Measurements from ENCODE around the gene ZNF577. TPM values are rescaled to one million over a fixed set of nuclear protein-coding genes. Genes with fewer than 3 reads are reported as not detected.

The ZNF577 gene
- total RNA-seq, 2 donors from 2014 or later, result 8.7 to 10.0 TPM

GRCh38 chr19:51889934-51890333 is 2.2 kb upstream of the ZNF577 start:
- ATAC-seq (no peak), DNase-seq (no peak)
- intact Hi-C loops (cut with DNase I, micrococcal nuclease), result no loop called here

DNA sequence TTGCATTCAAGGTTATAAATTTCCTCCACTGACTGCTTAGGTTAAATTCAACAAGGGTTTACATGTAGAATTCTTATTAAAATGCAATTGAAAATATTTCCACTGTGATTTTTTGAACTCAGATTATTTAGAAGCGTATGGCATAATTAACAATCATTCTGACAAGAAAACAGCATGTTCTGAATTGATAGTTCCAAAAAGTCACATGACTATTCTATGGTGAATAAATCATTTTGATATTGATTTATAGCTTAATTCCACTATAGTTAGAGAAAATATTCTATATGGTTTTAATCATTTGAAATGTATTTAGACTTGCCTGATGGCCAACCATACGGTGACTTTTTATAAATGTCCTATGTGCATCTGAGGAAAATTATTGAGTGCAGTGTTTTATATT is 3.0 kb downstream of the ZNF577 start:
- intact Hi-C loops (cut with DNase I, micrococcal nuclease), result no loop called here
- ATAC-seq (no peak), DNase-seq (no peak)

- intact Hi-C loops (cut with DNase I, micrococcal nuclease), result no loop called here
- ATAC-seq, result no peak
- DNase-seq, result no peak
These were observed 5.2 kb downstream of the ZNF577 start for GRCh38 chr19:51882518-51882917.

GRCh38 chr19:51873097-51873496 is 14.7 kb downstream of the ZNF577 start:
- no peak for DNase-seq
- intact Hi-C loops (cut with DNase I, micrococcal nuclease), result no loop called here
- no peak for ATAC-seq

- DNase-seq, result no peak
- intact Hi-C loops (cut with DNase I, micrococcal nuclease), result no loop called here
- no peak for ATAC-seq
These were observed 25.7 kb downstream of the ZNF577 start for GRCh38 chr19:51861870-51862622.

DNA sequence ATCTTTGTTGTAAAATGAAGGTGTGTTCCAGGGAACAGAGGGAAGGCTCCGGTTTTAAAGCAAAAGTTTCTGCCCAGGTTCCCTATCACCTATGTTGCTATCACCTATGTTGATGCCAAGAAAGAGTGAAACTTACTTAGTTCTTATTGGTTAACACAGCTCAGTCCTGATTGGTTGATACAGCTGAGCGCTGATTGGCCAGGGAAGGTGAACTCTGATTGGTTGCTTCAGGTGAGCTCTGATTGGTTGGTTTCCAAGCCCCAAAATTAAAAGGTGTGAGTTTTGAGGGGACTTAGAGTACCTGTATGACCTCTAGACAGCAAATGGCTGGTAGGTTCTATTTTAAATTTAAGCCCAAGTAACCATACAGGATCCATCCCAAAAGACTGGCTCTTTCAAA is 50.6 kb downstream of the ZNF577 start:
- intact Hi-C loops (cut with DNase I, micrococcal nuclease), result no loop called here
- DNase-seq (no peak), ATAC-seq (no peak)

- ATAC-seq, result no peak
- intact Hi-C loops (cut with DNase I, micrococcal nuclease), result no loop called here
- DNase-seq, result no peak
These were observed 57.5 kb downstream of the ZNF577 start for GRCh38 chr19:51830274-51830673.

GRCh38 chr19:51824281-51825005 is 63.3 kb downstream of the ZNF577 start:
- intact Hi-C loops (cut with DNase I, micrococcal nuclease), result no loop called here
- DNase-seq (no peak), ATAC-seq (no peak)

GRCh38 chr19:51822946-51823345 is 64.8 kb downstream of the ZNF577 start:
- DNase-seq (no peak), ATAC-seq (no peak)
- intact Hi-C loops (cut with DNase I, micrococcal nuclease), result no loop called here

GRCh38 chr19:51822325-51822724 is 65.4 kb downstream of the ZNF577 start:
- DNase-seq (no peak), ATAC-seq (no peak)
- intact Hi-C loops (cut with DNase I, micrococcal nuclease), result no loop called here

GRCh38 chr19:51821921-51822320 is 65.8 kb downstream of the ZNF577 start:
- intact Hi-C loops (cut with DNase I, micrococcal nuclease), result no loop called here
- DNase-seq, result no peak
- ATAC-seq, result no peak

- ATAC-seq, result no peak
- intact Hi-C loops (cut with DNase I, micrococcal nuclease), result no loop called here
- no peak for DNase-seq
These were observed 66.3 kb downstream of the ZNF577 start for GRCh38 chr19:51821456-51821855.

Other genes with a start within 250 kb of the ZNF577 start
- 1 to 10 TPM in 1 of 2 donors, under 1 TPM in 1; 0.55 to 2.3 TPM for gene SIGLEC14, start 241.1 kb downstream of the ZNF577 start, total RNA-seq
- 1 to 10 TPM; 4.1 to 5.2 TPM for gene SPACA6, start 194.6 kb downstream of the ZNF577 start, total RNA-seq
- gene HAS1, start 164.0 kb downstream of the ZNF577 start, total RNA-seq, result under 1 TPM; 0.21 to 0.28 TPM
- gene FPR1, start 136.1 kb downstream of the ZNF577 start, total RNA-seq, result 1 to 10 TPM in 1 of 2 donors, under 1 TPM in 1; 0.67 to 1.3 TPM
- gene FPR2, start 126.8 kb downstream of the ZNF577 start, total RNA-seq, result under 1 TPM in 1 of 2 donors, not detected in 1; 0.21 TPM
- 1 to 10 TPM; 2.0 to 7.5 TPM for gene FPR3, start 92.8 kb downstream of the ZNF577 start, total RNA-seq
- 10 to 100 TPM in 1 of 2 donors, 1 to 10 TPM in 1; 5.5 to 10.0 TPM for gene ZNF649, start 17.1 kb upstream of the ZNF577 start, total RNA-seq
- 1 to 10 TPM; 5.5 to 7.2 TPM for gene ZNF613, start 39.5 kb upstream of the ZNF577 start, total RNA-seq
- 10 to 100 TPM; 11.6 to 14.6 TPM for gene ZNF350, start 98.9 kb upstream of the ZNF577 start, total RNA-seq
- gene ZNF615, start 120.3 kb upstream of the ZNF577 start, total RNA-seq, result 1 to 10 TPM; 6.3 to 8.5 TPM
- gene ZNF614, start 140.4 kb upstream of the ZNF577 start, total RNA-seq, result 1 to 10 TPM; 3.7 to 3.9 TPM
- gene ZNF432, start 160.9 kb upstream of the ZNF577 start, total RNA-seq, result 1 to 10 TPM; 8.4 to 9.6 TPM
- gene ZNF841, start 207.8 kb upstream of the ZNF577 start, total RNA-seq, result 10 to 100 TPM; 14.9 to 17.9 TPM

Measured in left colon (tissue), 2 donors.